ENCODE results near the gene NINJ1. TPM values are rescaled to one million over a fixed set of nuclear protein-coding genes. Genes with fewer than 3 reads are reported as not detected.

The NINJ1 gene
- total and polyA plus RNA-seq, 2 of the 13 experiments (the other 11 are each of a cell fraction or from before 2014, with no cell fraction given): 81.2 to 92.1 TPM

- no peak for TF ChIP-seq HMGXB3 (CRISPR knock-in tag; IDR thresholded peaks at IDR 0.05; ENCODE audit: borderline replicate concordance)
- no peak for TF ChIP-seq ZNF484 (CRISPR knock-in tag; IDR thresholded peaks at IDR 0.05; ENCODE audit: borderline replicate concordance, low read depth)
- TF ChIP-seq CEBPZ (IDR thresholded peaks at IDR 0.05; ENCODE audit: low read length): no peak
- no peak for TF ChIP-seq GATAD1 (CRISPR knock-in tag; IDR thresholded peaks at IDR 0.05)
- TF ChIP-seq SMC3 (IDR thresholded peaks at IDR 0.05; ENCODE audit: low read length): no peak
- no peak for TF ChIP-seq ZBTB7A (CRISPR knock-in tag; IDR thresholded peaks at IDR 0.05)
- TF ChIP-seq KLF16 (CRISPR knock-in tag; IDR thresholded peaks at IDR 0.05): no peak
Observed at GRCh38 chr9:93173365-93174051, 39.5 kb upstream of the NINJ1 start (continued).
